CD4-positive, alpha-beta memory T cell (primary cell): ENCODE measurements around the gene WNT11. TPM values are rescaled to one million over a fixed set of nuclear protein-coding genes. Genes with fewer than 3 reads are reported as not detected.

Source experiments
- CTCF ChIA-PET: fragments of 350-600 bp; sonication (Branson Sonifier 250); formaldehyde crosslinking; loops from one replicate; lab custom pipeline; 2021; ENCODE audit warnings: inconsistent platforms; ENCODE audit not compliant: partially characterized antibody; lab: Charles Lee
- POLR2A ChIA-PET: fragments of 350-600 bp; sonication (Branson Sonifier 250); formaldehyde crosslinking; loops from one replicate; lab custom pipeline; 2021; ENCODE audit not compliant: partially characterized antibody; lab: Charles Lee
- DNase-seq, 5 donors: peaks; one replicate each; pipeline versions ENCODE4 v3.0.0 to v3.0.0-alpha.2; 2020 to 2022; ENCODE audit warnings: mixed read lengths in 1 of 5
- H3K27ac ChIP-seq: one replicate; pipeline ENCODE4 v1.7.0; 2013; ENCODE audit warnings: low read depth, low read length
- H3K27me3 ChIP-seq: 2 replicates; pipeline ENCODE4 v1.7.0; 2013; ENCODE audit warnings: mild to moderate bottlenecking, low read length, moderate library complexity; ENCODE audit not compliant: insufficient read depth
- H3K36me3 ChIP-seq: 2 replicates; pipeline ENCODE4 v1.7.0; 2013; ENCODE audit warnings: mild to moderate bottlenecking, low read length, moderate library complexity; ENCODE audit not compliant: insufficient read depth
- H3K4me1 ChIP-seq: 2 replicates; pipeline ENCODE4 v1.7.0; 2013; ENCODE audit warnings: mild to moderate bottlenecking, low read length, moderate library complexity; ENCODE audit not compliant: insufficient read depth
- H3K4me3 ChIP-seq, 2 donors: one replicate each; pipeline ENCODE4 v1.7.0; 2013; ENCODE audit warnings: low read length in 2 of 2, mild to moderate bottlenecking in 1 of 2
- H3K9me3 ChIP-seq, 2 donors: one replicate each; pipeline ENCODE4 v1.7.0; 2013; ENCODE audit warnings: low read length in 2 of 2, control low read depth in 1 of 2; ENCODE audit not compliant: control insufficient read depth in 1 of 2
- H3K27ac Mint-ChIP-seq, 7 donors: one replicate each; pipeline ENCODE4 v1.8.0; 2020 to 2021; ENCODE audit warnings: mixed read lengths in 7 of 7, mild to moderate bottlenecking in 6 of 7, inconsistent platforms in 3 of 7, moderate library complexity in 3 of 7
- H3K27me3 Mint-ChIP-seq, 2 donors: one replicate each; pipeline ENCODE4 v1.8.0; 2020 to 2021; ENCODE audit warnings: mixed read lengths in 2 of 2
- H3K36me3 Mint-ChIP-seq, 2 donors: one replicate each; pipeline ENCODE4 v1.8.0; 2020 to 2021; ENCODE audit warnings: mixed read lengths in 2 of 2, inconsistent platforms in 1 of 2, mild to moderate bottlenecking in 1 of 2
- H3K4me1 Mint-ChIP-seq, 4 donors: one replicate each; pipeline ENCODE4 v1.8.0; 2020 to 2021; ENCODE audit warnings: mixed read lengths in 4 of 4, mild to moderate bottlenecking in 1 of 4
- H3K4me3 Mint-ChIP-seq, 8 donors: one replicate each; pipeline ENCODE4 v1.8.0; 2020 to 2021; ENCODE audit warnings: mixed read lengths in 8 of 8, mild to moderate bottlenecking in 7 of 8, moderate library complexity in 6 of 8, inconsistent platforms in 3 of 8
- H3K9me3 Mint-ChIP-seq, 8 donors: one replicate each; pipeline ENCODE4 v1.8.0; 2020 to 2021; ENCODE audit warnings: mixed read lengths in 8 of 8, mild to moderate bottlenecking in 5 of 8, inconsistent platforms in 3 of 8, moderate library complexity in 1 of 8
- intact Hi-C: fragments of 100-400 bp; cut with micrococcal nuclease; formaldehyde crosslinking; loops from one replicate; pipeline ENCODE4 v1.15.1; 2023
- polyA plus RNA-seq, 2 donors: library from polyadenylated mRNA; unstranded; fragments of 300-500 nt; fragmentation: Illumina TruSeq; gene quantifications; one replicate each; pipeline ENCODE4 v1.2.3, GENCODE V29; 2021
- total RNA-seq, 2 experiments: library from RNA; stranded (reverse); gene quantifications; one replicate each; pipeline ENCODE4 v1.2.3, GENCODE V29; 2021

WNT11 gene
- total and polyA plus RNA-seq, 4 experiments from 2014 or later, result 0.16 to 0.93 TPM; not detected in 2

DNA sequence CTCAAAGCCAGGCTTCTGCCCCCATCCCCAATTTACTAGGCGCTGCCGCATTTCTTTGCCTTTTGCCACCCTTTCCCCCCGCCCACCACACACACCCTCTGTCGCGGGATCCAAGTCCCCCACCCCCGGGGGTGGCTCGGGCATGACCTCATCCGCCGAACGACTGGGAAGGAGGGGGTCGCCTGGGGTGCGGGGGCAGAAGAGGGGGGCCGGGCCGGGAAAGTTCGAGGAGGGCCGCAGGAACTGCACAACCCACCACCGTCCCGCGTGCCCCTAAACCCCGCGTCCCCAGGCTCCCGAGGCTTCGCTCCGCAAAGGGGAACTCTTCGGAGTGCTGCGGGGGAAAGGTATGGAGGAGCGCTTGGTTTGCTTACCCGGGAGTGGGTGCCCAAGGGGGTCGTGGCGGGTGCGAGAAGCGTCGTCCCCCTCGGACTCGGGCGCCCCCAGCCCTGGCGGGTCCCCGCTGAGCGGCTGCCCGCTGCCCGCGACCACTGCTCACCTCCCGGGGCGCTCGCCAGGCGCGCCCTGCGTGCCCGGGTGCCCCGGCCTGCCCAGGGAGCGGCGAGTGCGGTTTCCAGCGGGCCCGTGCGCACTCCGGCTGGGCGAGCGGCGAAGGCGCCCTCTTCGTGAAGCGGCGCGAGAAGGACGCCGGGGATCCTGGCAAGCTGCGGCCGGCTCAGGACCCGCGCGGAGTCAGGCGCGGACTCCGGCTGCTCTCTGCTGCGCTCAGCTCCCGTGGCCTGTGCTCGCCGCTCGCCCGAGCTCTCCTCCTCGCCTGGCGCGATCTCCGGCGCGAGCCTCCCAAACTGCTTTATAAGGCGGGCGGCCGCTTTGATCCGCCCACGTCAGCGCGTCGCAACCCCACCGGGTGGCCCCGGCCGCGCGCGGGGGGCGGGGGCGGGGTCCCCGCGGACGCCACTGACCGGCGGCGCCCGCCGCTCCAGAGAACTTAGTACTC, 4.0 kb upstream of the WNT11 start:
- DNase-seq, result peak; percentile 30 to 46 (median 39)
- peaks cover 13% of the 10 kb centered on the region for H3K27me3 ChIP-seq
- CTCF ChIA-PET, result interaction anchor here (0.7 to 9.7 kb wide), 15 partner anchors 8 to 327 kb away, joined by 3 to 288 read pairs (median 19); no protein-coding TSS in a partner anchor
- peak overlapping the region; percentile 57 to 84 (median 76) for H3K4me3 Mint-ChIP-seq
- no peaks in the 10 kb centered on the region for H3K36me3 ChIP-seq
- H3K4me1 ChIP-seq, result peaks cover 35% of the 10 kb centered on the region
- H3K4me3 ChIP-seq, result peak overlapping the region in 1 of 2 donors; percentile 72
- no peak overlapping the region for H3K27ac ChIP-seq
- H3K27ac Mint-ChIP-seq, result peak overlapping the region in 1 of 7 donors; percentile 31
- peaks cover 8 to 33% (median 17%) of the 10 kb centered on the region in 4 donors for H3K4me1 Mint-ChIP-seq
- H3K9me3 ChIP-seq, result no peaks in the 10 kb centered on the region
- intact Hi-C loops, result no loop called here
- H3K27me3 Mint-ChIP-seq, result peaks cover 13 to 23% of the 10 kb centered on the region in 2 donors
- POLR2A ChIA-PET, result interaction anchor here (0.9 to 3.5 kb wide), 5 partner anchors 14 to 109 kb away, joined by 3 to 48 read pairs (median 10); no protein-coding TSS in a partner anchor
- H3K36me3 Mint-ChIP-seq, result no peaks in the 10 kb centered on the region
- H3K9me3 Mint-ChIP-seq, result peaks cover 0 to 3% (median 0%) of the 10 kb centered on the region in 8 donors

- CTCF ChIA-PET, result interaction anchor here (0.9 to 9.7 kb wide), 27 partner anchors 8 to 326 kb away, joined by 3 to 288 read pairs (median 10); no protein-coding TSS in a partner anchor
Measured at GRCh38 chr11:76209375-76209972, 3.2 kb upstream of the WNT11 start.

DNA sequence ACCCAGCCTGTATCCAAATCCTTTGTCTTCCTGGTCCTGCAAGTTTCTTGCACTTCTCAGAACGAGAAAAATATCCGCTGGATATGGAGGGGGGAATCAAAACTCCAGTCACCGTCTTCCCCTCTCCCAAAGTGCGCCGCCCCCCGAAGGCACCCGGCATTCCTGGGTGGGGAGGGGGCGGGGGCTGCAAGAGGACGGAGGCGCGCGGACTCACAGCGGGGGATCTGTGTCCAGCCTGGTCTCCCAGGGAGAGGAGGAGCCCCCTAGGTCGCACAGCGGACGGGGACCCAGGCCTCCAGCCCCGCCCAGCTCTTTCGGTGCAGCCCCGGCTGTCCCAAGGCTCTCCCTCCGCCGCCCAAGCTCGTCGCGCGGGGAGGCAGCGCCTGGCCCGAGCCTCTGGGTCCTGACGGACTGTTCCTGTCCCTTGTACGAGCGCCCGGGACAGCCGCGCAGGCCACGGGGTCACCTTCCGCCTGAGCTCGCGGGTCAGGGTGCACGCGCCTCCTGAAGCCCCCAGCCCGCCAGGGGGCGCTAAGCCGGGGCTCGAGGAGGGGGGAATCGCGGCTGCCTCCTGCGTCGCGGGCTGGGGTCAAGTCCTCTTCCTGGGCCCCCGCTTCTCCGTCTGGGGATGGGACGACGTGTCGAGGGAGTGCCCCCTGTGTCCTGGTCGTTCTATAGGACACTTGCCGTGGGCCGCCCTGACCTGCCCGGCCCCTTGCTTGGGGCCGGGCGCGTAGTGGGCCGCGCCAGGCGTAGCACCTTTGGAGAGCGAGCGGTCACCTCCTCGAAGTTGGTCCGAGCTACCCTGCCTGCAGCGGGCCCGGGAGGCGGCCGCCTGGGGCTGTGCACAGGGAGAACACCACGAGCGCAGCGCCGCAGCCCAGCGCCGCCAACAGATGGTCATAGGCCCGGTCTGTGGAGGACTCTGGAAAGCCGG, 2.4 kb upstream of the WNT11 start:
- CTCF ChIA-PET, result interaction anchor here (0.6 to 9.7 kb wide), 46 partner anchors 9 to 1994 kb away, joined by 3 to 288 read pairs (median 6); no protein-coding TSS in a partner anchor
- Mint-ChIP-seq H3K4me1 (peaks cover 8 to 33% (median 17%) of the 10 kb centered on the region in 4 donors), H3K27ac (peak overlapping the region in 2 of 7 donors; percentile 52 to 60), H3K4me3 (peak overlapping the region; percentile 82 to 89 (median 86)), H3K36me3 (no peaks in the 10 kb centered on the region), H3K27me3 (peaks cover 27 to 36% of the 10 kb centered on the region in 2 donors), H3K9me3 (peaks cover 0 to 3% (median 0%) of the 10 kb centered on the region in 8 donors)
- intact Hi-C loops, result no loop called here
- DNase-seq, result peak; percentile 64 to 79 (median 74)
- peaks cover 22% of the 10 kb centered on the region for H3K27me3 ChIP-seq
- POLR2A ChIA-PET, result interaction anchor here (0.9 to 3.5 kb wide), 6 partner anchors 17 to 110 kb away, joined by 3 to 48 read pairs (median 8); no protein-coding TSS in a partner anchor
- H3K4me1 ChIP-seq, result peaks cover 35% of the 10 kb centered on the region
- no peaks in the 10 kb centered on the region for H3K36me3 ChIP-seq
- peak overlapping the region; percentile 63 to 72 for H3K4me3 ChIP-seq
- H3K9me3 ChIP-seq, result no peaks in the 10 kb centered on the region
- no peak overlapping the region for H3K27ac ChIP-seq

More at GRCh38 chr11:76209375-76209972, 3.2 kb upstream of the WNT11 start:
- Mint-ChIP-seq H3K27ac (no peak overlapping the region), H3K27me3 (peaks cover 20 to 30% of the 10 kb centered on the region in 2 donors), H3K9me3 (peaks cover 0 to 3% (median 0%) of the 10 kb centered on the region in 8 donors), H3K36me3 (no peaks in the 10 kb centered on the region), H3K4me1 (peaks cover 8 to 33% (median 17%) of the 10 kb centered on the region in 4 donors), H3K4me3 (peak overlapping the region; percentile 44 to 89 (median 60))
- peaks cover 35% of the 10 kb centered on the region for H3K4me1 ChIP-seq
- no peaks in the 10 kb centered on the region for H3K36me3 ChIP-seq
- H3K27me3 ChIP-seq, result peaks cover 20% of the 10 kb centered on the region
- H3K4me3 ChIP-seq, result peak overlapping the region in 1 of 2 donors; percentile 72
- POLR2A ChIA-PET, result interaction anchor here (2.1 to 3.5 kb wide), 4 partner anchors 22 to 109 kb away, joined by 7 to 48 read pairs (median 18); no protein-coding TSS in a partner anchor
- DNase-seq, result peak in 4 of 5 donors; percentile 11 to 21 (median 13)
- intact Hi-C loops, result no loop called here
- H3K9me3 ChIP-seq, result no peaks in the 10 kb centered on the region
- no peak overlapping the region for H3K27ac ChIP-seq

DNA sequence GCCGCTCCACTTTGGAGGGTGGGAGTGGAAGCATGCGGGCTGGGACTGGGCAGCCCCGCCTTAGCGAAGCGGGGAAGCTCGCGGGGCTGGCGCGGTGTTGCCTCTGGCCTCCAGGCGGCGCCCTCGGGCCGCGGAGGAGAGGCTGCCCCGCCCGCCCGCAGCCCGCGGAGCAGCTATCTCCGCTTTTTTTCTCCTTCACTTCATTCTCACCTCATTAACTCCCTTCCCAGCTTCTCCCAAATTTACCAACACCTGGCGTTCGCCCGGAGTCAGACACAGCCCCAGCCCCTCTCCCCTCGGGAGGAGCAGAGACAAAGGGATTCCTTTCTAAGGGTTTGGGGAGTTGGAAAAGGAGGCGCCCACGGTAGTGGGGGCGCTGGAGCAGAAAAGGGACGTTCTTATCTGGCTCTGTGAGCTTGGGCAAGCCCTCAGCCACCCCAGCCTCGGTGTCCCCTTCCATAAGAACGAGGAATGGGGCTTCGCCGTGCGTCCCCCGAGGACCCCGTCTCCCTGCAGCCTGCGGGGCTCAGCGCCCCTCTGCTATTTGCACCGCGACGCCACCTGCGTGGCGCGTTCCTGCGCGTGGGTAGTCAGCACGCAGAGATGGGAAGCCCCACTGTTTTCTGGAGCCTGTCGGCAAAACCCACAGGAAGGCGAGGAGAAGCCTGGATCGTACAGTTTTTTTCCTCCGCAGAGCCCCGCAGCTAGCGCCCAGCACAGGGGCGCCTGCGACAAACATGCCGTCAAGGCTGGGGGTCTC, 1.5 kb upstream of the WNT11 start:
- Histone ChIP-seq H3K27ac (no peak overlapping the region), H3K9me3 (no peaks in the 10 kb centered on the region), H3K27me3 (peaks cover 22% of the 10 kb centered on the region), H3K36me3 (no peaks in the 10 kb centered on the region), H3K4me1 (peaks cover 35% of the 10 kb centered on the region), H3K4me3 (peak overlapping the region; percentile 63 to 72)
- Mint-ChIP-seq H3K4me3 (peak overlapping the region; percentile 82 to 89 (median 86)), H3K4me1 (peaks cover 8 to 33% (median 17%) of the 10 kb centered on the region in 4 donors), H3K9me3 (peaks cover 0 to 3% (median 0%) of the 10 kb centered on the region in 8 donors), H3K27me3 (peaks cover 28 to 38% of the 10 kb centered on the region in 2 donors), H3K27ac (peak overlapping the region in 4 of 7 donors; percentile 22 to 60 (median 50)), H3K36me3 (no peaks in the 10 kb centered on the region)
- ChIA-PET CTCF (interaction anchor here (0.6 to 9.7 kb wide), 45 partner anchors 10 to 1993 kb away, joined by 3 to 288 read pairs (median 5); partner anchors contain the start of genes GVQW3 and THAP12), POLR2A (interaction anchor here (0.9 to 3.5 kb wide), 8 partner anchors 18 to 241 kb away, joined by 3 to 48 read pairs (median 6); no protein-coding TSS in a partner anchor)
- peak; percentile 63 to 82 (median 76) for DNase-seq
- intact Hi-C loops, result loop anchor here (1.0 to 2.0 kb wide), 7 partner anchors 27 to 473 kb away; partner anchors contain the start of genes GVQW3 and THAP12

- POLR2A ChIA-PET, result no interaction called here
- Histone ChIP-seq H3K9me3 (no peaks in the 10 kb centered on the region), H3K36me3 (no peaks in the 10 kb centered on the region), H3K27ac (no peak overlapping the region), H3K4me3 (no peak overlapping the region), H3K4me1 (peaks cover 34% of the 10 kb centered on the region), H3K27me3 (peaks cover 22% of the 10 kb centered on the region)
- Mint-ChIP-seq H3K9me3 (peaks cover 0 to 2% (median 0%) of the 10 kb centered on the region in 8 donors), H3K27me3 (peaks cover 28 to 32% of the 10 kb centered on the region in 2 donors), H3K4me1 (peaks cover 8 to 28% (median 16%) of the 10 kb centered on the region in 4 donors), H3K36me3 (no peaks in the 10 kb centered on the region), H3K4me3 (peak overlapping the region; percentile 61 to 83 (median 70)), H3K27ac (no peak overlapping the region)
- intact Hi-C loops, result loop anchor here (2.0 kb wide), 3 partner anchors 175 to 309 kb away; partner anchors contain the start of genes GVQW3 and THAP12
- CTCF ChIA-PET, result interaction anchor here (9.7 kb wide), 1 partner anchor 115 kb away, joined by 288 read pairs; no protein-coding TSS in a partner anchor
- DNase-seq, result no peak
Measured at GRCh38 chr11:76206077-76206326, 300 bp downstream of the WNT11 start.
